ENCODE results near the gene LATS2. TPM values are rescaled to one million over a fixed set of nuclear protein-coding genes. Genes with fewer than 3 reads are reported as not detected.

Gene LATS2
- total RNA-seq, 1 experiment from 2014 or later, result not detected

GRCh38 chr13:21095311-21095710 is 33.9 kb upstream of the LATS2 start:
- no peaks in the 10 kb centered on the region for H3K4me1 ChIP-seq (ENCODE audit: low read length)
- no peaks in the 10 kb centered on the region for H3K36me3 ChIP-seq (ENCODE audit: insufficient read depth, low read length)
- H3K4me3 ChIP-seq (ENCODE audit: low read length), result no peak overlapping the region
- H3K79me2 ChIP-seq (ENCODE audit: low read length), result no peaks in the 10 kb centered on the region
- no peak for DNase-seq
- H3K9ac ChIP-seq (ENCODE audit: low read length), result no peak overlapping the region
- H2AFZ ChIP-seq (ENCODE audit: low read length), result no peak overlapping the region
- H3K27ac ChIP-seq (ENCODE audit: low read length), result no peak overlapping the region
- no peaks in the 10 kb centered on the region for H3K9me2 ChIP-seq (replicated peaks; ENCODE audit: insufficient read depth, low read length)
- no peaks in the 10 kb centered on the region for H3K9me3 ChIP-seq (ENCODE audit: low read length)
- H3K27me3 ChIP-seq (ENCODE audit: low read length), result no peaks in the 10 kb centered on the region
- no peaks in the 10 kb centered on the region for H4K20me1 ChIP-seq (ENCODE audit: insufficient read depth, low read depth, low read length)
- H3K4me2 ChIP-seq (ENCODE audit: low read depth, low read length, poor library complexity, severe bottlenecking), result no peak overlapping the region

- Histone ChIP-seq H3K36me3 (ENCODE audit: insufficient read depth, low read length) (no peaks in the 10 kb centered on the region), H3K4me3 (ENCODE audit: low read length) (no peak overlapping the region), H3K4me2 (ENCODE audit: low read depth, low read length, poor library complexity, severe bottlenecking) (no peak overlapping the region), H3K9me2 (replicated peaks; ENCODE audit: insufficient read depth, low read length) (no peaks in the 10 kb centered on the region), H3K27ac (ENCODE audit: low read length) (no peak overlapping the region), H3K9ac (ENCODE audit: low read length) (no peak overlapping the region), H3K79me2 (ENCODE audit: low read length) (no peaks in the 10 kb centered on the region), H4K20me1 (ENCODE audit: insufficient read depth, low read depth, low read length) (no peaks in the 10 kb centered on the region), H3K4me1 (ENCODE audit: low read length) (no peaks in the 10 kb centered on the region), H3K27me3 (ENCODE audit: low read length) (no peaks in the 10 kb centered on the region), H2AFZ (ENCODE audit: low read length) (no peak overlapping the region), H3K9me3 (ENCODE audit: low read length) (no peaks in the 10 kb centered on the region)
- DNase-seq, result no peak
Observed at GRCh38 chr13:21089830-21090229, 28.4 kb upstream of the LATS2 start.

GRCh38 chr13:21088534-21088933 is 27.1 kb upstream of the LATS2 start:
- H3K4me3 ChIP-seq (ENCODE audit: low read length), result no peak overlapping the region
- H3K27me3 ChIP-seq (ENCODE audit: low read length), result no peaks in the 10 kb centered on the region
- no peaks in the 10 kb centered on the region for H3K4me1 ChIP-seq (ENCODE audit: low read length)
- H2AFZ ChIP-seq (ENCODE audit: low read length), result no peak overlapping the region
- no peak overlapping the region for H3K4me2 ChIP-seq (ENCODE audit: low read depth, low read length, poor library complexity, severe bottlenecking)
- H3K9ac ChIP-seq (ENCODE audit: low read length), result no peak overlapping the region
- no peaks in the 10 kb centered on the region for H3K79me2 ChIP-seq (ENCODE audit: low read length)
- DNase-seq, result no peak
- no peak overlapping the region for H3K27ac ChIP-seq (ENCODE audit: low read length)
- no peaks in the 10 kb centered on the region for H3K9me3 ChIP-seq (ENCODE audit: low read length)
- H4K20me1 ChIP-seq (ENCODE audit: insufficient read depth, low read depth, low read length), result no peaks in the 10 kb centered on the region
- no peaks in the 10 kb centered on the region for H3K36me3 ChIP-seq (ENCODE audit: insufficient read depth, low read length)
- no peaks in the 10 kb centered on the region for H3K9me2 ChIP-seq (replicated peaks; ENCODE audit: insufficient read depth, low read length)

- Histone ChIP-seq H3K4me2 (ENCODE audit: low read depth, low read length, poor library complexity, severe bottlenecking) (no peak overlapping the region), H3K9ac (ENCODE audit: low read length) (no peak overlapping the region), H3K4me1 (ENCODE audit: low read length) (no peaks in the 10 kb centered on the region), H2AFZ (ENCODE audit: low read length) (no peak overlapping the region), H3K36me3 (ENCODE audit: insufficient read depth, low read length) (no peaks in the 10 kb centered on the region), H3K79me2 (ENCODE audit: low read length) (no peaks in the 10 kb centered on the region), H3K27ac (ENCODE audit: low read length) (no peak overlapping the region), H3K9me3 (ENCODE audit: low read length) (no peaks in the 10 kb centered on the region), H3K27me3 (ENCODE audit: low read length) (no peaks in the 10 kb centered on the region), H3K4me3 (ENCODE audit: low read length) (no peak overlapping the region), H3K9me2 (replicated peaks; ENCODE audit: insufficient read depth, low read length) (no peaks in the 10 kb centered on the region), H4K20me1 (ENCODE audit: insufficient read depth, low read depth, low read length) (no peaks in the 10 kb centered on the region)
- no peak for DNase-seq
Observed at GRCh38 chr13:21086929-21087328, 25.5 kb upstream of the LATS2 start.

- Histone ChIP-seq H3K36me3 (ENCODE audit: insufficient read depth, low read length) (no peaks in the 10 kb centered on the region), H3K4me2 (ENCODE audit: low read depth, low read length, poor library complexity, severe bottlenecking) (no peak overlapping the region), H2AFZ (ENCODE audit: low read length) (no peak overlapping the region), H3K27me3 (ENCODE audit: low read length) (no peaks in the 10 kb centered on the region), H3K9ac (ENCODE audit: low read length) (no peak overlapping the region), H3K27ac (ENCODE audit: low read length) (no peak overlapping the region), H3K9me3 (ENCODE audit: low read length) (no peaks in the 10 kb centered on the region), H3K79me2 (ENCODE audit: low read length) (no peaks in the 10 kb centered on the region), H3K4me1 (ENCODE audit: low read length) (no peaks in the 10 kb centered on the region), H4K20me1 (ENCODE audit: insufficient read depth, low read depth, low read length) (no peaks in the 10 kb centered on the region), H3K4me3 (ENCODE audit: low read length) (no peak overlapping the region), H3K9me2 (replicated peaks; ENCODE audit: insufficient read depth, low read length) (no peaks in the 10 kb centered on the region)
- DNase-seq, result no peak
Observed at GRCh38 chr13:21081926-21082325, 20.5 kb upstream of the LATS2 start.

- DNase-seq, result no peak
- Histone ChIP-seq H3K9me2 (replicated peaks; ENCODE audit: insufficient read depth, low read length) (no peaks in the 10 kb centered on the region), H2AFZ (ENCODE audit: low read length) (no peak overlapping the region), H3K4me2 (ENCODE audit: low read depth, low read length, poor library complexity, severe bottlenecking) (no peak overlapping the region), H3K4me1 (ENCODE audit: low read length) (no peaks in the 10 kb centered on the region), H3K4me3 (ENCODE audit: low read length) (no peak overlapping the region), H3K79me2 (ENCODE audit: low read length) (no peaks in the 10 kb centered on the region), H3K27me3 (ENCODE audit: low read length) (no peaks in the 10 kb centered on the region), H3K9me3 (ENCODE audit: low read length) (no peaks in the 10 kb centered on the region), H3K27ac (ENCODE audit: low read length) (no peak overlapping the region), H3K36me3 (ENCODE audit: insufficient read depth, low read length) (no peaks in the 10 kb centered on the region), H4K20me1 (ENCODE audit: insufficient read depth, low read depth, low read length) (no peaks in the 10 kb centered on the region), H3K9ac (ENCODE audit: low read length) (no peak overlapping the region)
Observed at GRCh38 chr13:21080593-21080891, 19.2 kb upstream of the LATS2 start.

- Histone ChIP-seq H3K9me2 (replicated peaks; ENCODE audit: insufficient read depth, low read length) (no peaks in the 10 kb centered on the region), H3K4me2 (ENCODE audit: low read depth, low read length, poor library complexity, severe bottlenecking) (no peak overlapping the region), H2AFZ (ENCODE audit: low read length) (no peak overlapping the region), H3K36me3 (ENCODE audit: insufficient read depth, low read length) (no peaks in the 10 kb centered on the region), H3K4me3 (ENCODE audit: low read length) (no peak overlapping the region), H3K27ac (ENCODE audit: low read length) (no peak overlapping the region), H3K79me2 (ENCODE audit: low read length) (no peaks in the 10 kb centered on the region), H3K9me3 (ENCODE audit: low read length) (no peaks in the 10 kb centered on the region), H3K27me3 (ENCODE audit: low read length) (no peaks in the 10 kb centered on the region), H3K9ac (ENCODE audit: low read length) (no peak overlapping the region), H3K4me1 (ENCODE audit: low read length) (no peaks in the 10 kb centered on the region), H4K20me1 (ENCODE audit: insufficient read depth, low read depth, low read length) (no peaks in the 10 kb centered on the region)
- no peak for DNase-seq
Observed at GRCh38 chr13:21079761-21080592, 18.6 kb upstream of the LATS2 start.

GRCh38 chr13:21079221-21079620 is 17.8 kb upstream of the LATS2 start:
- no peaks in the 10 kb centered on the region for H3K79me2 ChIP-seq (ENCODE audit: low read length)
- no peaks in the 10 kb centered on the region for H3K4me1 ChIP-seq (ENCODE audit: low read length)
- H3K9me3 ChIP-seq (ENCODE audit: low read length), result no peaks in the 10 kb centered on the region
- H3K27ac ChIP-seq (ENCODE audit: low read length), result no peak overlapping the region
- no peak overlapping the region for H2AFZ ChIP-seq (ENCODE audit: low read length)
- no peak overlapping the region for H3K4me3 ChIP-seq (ENCODE audit: low read length)
- H3K36me3 ChIP-seq (ENCODE audit: insufficient read depth, low read length), result no peaks in the 10 kb centered on the region
- H3K9me2 ChIP-seq (replicated peaks; ENCODE audit: insufficient read depth, low read length), result no peaks in the 10 kb centered on the region
- no peak for DNase-seq
- no peaks in the 10 kb centered on the region for H4K20me1 ChIP-seq (ENCODE audit: insufficient read depth, low read depth, low read length)
- no peak overlapping the region for H3K9ac ChIP-seq (ENCODE audit: low read length)
- no peak overlapping the region for H3K4me2 ChIP-seq (ENCODE audit: low read depth, low read length, poor library complexity, severe bottlenecking)
- H3K27me3 ChIP-seq (ENCODE audit: low read length), result no peaks in the 10 kb centered on the region
